GM18498 (cell line): ENCODE measurements around the gene ARSD.
"Not testable (repeated sequence)": the region's sequence is repeated elsewhere in the genome, so short reads cannot be mapped to it uniquely, and the experiment has no call there.

ENCODE experiments used
- ATAC-seq: cut with Tn5 transposase; IDR thresholded peaks from one replicate; pipeline ENCODE4 v1.9.1; 2021; ENCODE audit warnings: mild to moderate bottlenecking, moderate library complexity; ENCODE audit not compliant: unreplicated experiment

ARSD gene

DNA sequence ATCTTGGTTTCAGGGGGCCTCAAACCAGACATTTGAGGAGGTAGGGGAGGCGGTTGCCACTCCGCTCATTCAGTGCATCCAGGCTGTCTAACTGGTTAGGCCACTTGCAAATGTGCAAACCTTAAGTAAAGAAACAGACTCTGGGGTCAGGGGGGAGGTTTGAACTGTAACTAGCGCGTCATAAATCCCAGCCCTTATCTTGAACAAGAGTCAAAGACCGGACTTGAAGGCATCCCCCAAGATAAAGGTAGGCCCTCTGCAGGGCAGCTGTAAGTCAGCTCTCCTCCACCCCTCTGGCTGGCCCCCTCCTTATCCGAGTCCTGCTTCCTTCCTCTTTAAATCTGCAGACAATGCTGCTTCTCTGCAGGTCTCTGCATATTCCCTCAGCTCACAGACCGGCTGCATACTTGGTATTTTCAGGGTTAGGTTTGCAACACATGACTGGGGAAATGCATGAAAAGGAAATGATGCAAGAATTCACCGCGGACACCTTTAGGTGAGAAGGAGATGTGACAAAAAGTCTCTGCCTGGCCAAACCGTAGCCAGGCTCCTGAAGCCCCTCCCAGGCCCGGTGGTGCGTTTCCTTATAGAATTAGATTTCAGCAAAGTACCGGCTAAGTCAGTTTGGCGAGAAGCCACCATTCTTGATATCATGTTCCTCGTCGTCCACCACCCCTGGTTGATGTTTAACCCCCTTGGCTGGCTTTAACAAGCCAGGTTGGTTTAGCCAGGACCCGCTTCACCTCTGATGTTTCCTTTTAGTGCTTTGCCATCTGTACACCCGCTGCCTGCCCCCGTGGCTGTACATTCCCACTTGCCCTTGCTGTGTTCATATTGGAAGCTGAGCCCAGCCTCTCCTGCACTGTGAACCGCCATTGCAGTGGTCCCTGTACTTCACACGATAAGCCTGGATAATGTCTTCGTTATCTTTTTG lies 31.2 kb downstream of the ARSD start:
- ATAC-seq, result peak; percentile 48

DNA sequence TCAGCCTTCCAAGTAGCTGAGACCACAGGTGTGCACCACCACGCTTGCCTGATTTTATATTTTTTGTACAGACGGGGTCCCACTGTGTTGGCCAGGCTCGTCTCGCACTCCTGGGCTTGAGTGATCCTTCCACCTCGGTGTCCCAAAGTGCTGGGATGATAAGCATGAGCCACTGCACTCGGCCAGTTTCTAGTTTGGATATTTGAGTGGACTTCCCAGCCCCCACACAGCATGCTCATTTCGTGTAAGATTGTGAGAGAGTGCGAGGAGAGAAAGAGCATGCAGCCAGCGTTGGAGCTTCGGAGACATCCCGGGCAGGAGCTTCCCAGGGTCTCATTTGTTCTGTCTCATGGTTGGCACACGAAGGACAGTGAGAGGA lies 31.8 kb downstream of the ARSD start:
- no peak for ATAC-seq

DNA sequence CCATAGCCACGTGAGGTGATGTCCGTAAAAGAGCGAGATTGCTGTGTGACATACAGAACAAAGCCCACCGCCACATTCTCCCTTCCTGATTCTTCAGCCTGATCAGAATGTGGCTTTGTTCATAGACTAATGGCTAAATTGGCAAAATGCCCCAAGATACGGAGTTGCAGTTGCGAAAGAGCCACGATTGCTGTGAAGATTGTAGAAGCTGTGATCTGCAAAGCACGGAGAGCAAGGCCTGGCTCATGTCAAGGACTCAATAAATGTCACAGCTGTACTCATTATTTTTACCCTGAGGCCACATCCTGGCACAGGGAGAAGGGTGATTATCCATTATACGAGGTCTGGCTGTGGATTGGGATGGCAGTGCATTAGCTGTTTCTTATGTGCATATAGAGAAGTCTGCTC lies 34.2 kb downstream of the ARSD start:
- no peak for ATAC-seq

DNA sequence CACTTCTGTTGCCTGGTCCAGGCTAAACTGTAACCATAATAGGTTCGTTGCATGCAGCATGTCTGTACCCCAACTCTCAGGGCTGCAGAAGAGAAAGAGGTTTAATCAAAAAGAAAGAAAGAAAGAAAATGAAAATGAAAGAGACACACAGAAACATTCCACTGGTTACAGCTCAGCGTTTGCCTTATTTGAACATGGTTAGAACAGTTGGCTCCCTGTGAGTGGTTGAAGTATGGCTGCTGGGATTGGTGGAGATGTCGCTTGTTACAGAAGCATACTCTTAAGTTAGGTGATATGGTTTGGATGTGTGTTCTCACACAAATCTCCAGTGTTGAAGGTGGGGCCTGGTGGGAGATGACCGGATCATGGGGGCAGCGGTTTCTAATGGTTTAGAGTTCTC lies 36.3 kb downstream of the ARSD start:
- ATAC-seq, result no peak

DNA sequence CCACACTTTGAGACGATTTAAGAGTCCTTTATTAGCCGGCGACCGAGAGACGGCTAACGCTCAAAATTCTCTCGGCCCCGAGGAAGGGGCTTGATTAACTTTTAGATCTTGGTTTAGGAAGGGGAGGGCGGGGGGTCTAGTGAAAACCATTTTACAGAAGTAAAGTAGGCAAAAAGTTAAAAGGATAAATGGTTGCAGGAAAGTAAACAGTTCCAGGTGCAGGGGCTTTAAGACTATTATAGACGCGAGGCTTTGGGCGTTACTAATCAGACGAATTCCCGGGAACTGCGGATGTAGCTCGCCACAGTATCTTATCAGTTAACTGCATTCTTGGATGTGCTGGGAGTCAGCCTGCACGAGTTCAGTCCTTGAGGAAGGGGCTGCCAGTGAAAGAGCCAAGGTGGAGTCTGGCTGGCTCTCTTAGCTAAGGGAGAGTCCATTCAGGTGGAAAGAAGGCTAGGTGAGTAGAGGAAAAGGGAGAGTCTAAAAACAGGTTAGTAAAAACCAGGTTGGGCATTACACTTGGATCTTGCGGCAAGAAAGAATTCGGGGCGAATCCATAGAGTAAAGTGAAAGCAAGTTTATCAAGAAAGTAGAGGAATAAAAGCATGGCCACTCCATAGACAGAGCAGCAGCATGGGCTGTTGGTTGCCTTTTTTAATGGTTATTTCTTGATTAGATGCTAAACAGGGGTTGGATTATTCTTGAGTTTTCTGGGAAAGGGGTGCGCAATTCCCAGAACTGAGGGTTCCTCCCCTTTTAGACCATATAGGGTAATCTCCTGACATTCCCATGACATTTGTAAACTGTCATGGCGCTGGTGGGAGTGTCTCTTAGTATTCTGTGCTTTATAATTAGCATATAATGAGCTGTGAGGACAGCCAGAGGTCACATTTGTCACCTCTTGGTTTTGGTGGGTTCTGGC lies 38.3 kb downstream of the ARSD start:
- not testable (repeated sequence) for ATAC-seq

DNA sequence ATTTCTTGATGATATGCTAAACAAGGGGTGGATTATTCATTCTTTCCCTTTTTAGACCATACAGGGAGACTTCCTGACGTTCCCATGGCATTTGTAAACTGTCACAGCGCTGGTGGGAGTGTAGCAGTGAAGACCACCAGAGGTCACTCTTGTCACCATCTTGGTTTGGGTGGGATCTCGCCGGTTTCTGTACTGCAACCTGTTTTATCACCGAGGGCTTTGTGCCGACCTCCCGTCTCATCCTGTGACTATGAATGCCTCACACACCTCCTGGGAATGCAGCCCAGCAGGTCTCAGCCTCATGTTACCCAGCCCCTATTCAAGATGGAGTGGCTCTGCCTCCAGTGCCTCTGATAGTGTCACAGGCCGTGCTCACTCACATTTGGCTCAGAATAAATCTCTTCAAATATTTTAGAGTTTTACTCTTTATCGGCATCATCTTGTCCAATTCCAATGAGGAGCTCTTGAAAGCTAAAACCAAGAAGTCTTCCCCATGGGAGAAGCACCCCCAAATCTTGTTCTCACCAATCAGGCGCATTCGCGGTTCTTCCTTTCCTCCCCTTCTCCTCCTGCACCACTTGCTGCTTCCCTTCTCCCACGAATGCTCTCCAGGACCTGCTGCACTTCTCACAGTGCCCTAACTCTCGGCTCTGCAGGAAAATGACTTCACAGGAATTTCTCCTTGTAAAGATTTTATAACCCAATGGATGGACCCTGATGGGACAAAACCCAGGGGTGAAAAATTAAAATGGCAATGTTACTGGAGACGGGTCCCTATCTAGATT lies 39.2 kb downstream of the ARSD start:
- not testable (repeated sequence) for ATAC-seq

DNA sequence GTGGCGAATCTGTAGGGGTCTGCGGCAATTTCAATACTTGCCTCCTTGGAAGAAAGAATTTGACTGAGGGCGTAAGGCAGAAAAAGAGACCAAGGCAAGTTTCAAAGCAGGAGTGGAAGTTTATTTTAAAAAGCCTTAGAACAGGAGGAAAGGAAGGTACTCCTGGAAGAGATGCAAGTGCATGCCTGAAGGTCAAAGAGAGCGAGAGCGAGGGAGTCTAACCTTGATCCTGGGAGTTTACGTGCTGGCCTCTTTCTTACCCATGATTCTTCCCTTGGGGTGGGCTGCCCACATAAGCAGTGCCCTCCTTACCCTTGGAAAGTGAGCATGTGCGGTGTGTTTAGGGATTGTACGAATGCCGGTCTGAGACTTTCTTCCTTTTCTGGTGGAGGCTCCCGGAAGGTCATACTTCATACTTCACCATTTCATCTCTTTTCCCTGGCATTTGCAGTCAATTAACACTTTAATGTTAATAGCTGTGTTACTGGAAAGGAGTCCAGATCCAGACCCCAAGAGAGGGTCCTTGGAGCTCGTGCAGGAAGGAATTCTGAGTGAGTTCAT lies 40.0 kb downstream of the ARSD start:
- ATAC-seq, result no peak

DNA sequence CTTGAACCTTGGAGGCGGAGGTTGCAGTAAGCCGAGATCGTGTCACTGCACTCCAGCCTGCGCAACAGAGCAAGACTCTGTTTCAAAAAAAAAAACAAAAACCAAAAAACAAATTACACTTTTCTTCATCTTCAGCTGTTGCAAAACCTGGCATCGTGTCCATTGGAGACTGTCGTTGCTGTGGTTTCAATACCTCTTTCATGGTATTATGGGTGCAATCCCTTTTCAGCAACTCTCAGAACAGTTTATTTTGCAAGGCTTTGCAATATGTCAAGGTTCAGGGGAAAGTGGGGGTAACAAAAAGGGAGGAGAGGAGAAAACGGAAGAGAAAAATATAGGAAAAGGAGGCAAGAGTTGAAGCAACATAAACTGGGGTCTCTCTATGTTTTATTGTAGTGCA lies 40.8 kb downstream of the ARSD start:
- ATAC-seq, result no peak

DNA sequence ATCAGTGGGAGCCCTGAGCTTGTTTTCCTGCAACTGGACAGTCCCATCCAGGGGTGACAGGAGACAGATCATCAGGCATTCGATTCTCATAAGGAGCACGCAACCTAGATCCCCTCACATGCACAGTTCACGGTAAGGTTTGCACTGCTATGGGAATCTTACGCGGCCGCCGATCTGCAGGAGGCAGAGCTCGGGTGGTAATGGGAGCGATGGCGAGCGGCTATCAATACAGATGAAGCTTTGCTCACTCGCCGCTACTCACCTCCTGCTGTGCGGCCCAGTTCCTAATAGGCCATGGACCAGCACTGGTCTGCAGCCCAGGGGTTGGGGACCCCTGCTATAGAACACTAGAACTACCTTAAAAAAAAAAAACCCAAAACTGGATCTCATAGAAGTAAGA lies 45.4 kb downstream of the ARSD start:
- no peak for ATAC-seq

DNA sequence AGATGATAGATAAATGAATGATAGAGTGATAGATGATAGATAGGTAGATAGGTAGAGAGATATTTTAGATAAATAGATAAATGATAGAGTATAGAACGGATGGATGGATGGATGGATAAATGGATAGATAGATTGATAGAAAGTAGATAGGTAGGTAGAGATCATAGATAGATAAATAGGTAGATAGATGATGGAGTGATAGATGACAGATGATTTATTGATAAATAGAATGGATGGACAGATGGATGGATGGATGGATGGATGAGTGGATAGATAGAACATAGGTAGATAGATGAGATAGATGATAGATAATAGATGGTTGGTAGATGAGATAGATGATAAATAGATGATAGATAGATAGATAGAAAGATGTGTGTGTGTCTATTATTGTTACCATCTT lies 49.5 kb downstream of the ARSD start:
- ATAC-seq, result no peak

DNA sequence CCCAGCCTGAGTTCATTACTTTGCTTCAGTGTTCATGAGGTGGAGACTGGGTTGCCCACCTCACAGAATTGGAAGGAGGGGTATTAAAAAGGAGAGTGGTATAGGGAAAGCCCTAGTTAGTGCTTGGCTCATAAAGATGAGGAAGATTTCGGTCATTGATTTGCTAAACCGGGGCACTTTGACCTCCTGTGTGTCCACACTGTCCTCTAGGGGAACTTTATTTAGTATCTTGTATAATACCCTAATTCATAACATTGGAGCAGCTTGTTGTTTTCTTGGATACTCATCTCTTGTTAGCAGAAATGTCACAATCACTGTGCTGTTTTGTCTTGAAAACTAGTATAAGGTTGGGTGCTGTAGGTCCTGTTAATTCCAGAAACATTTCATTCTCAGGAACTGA lies 50.6 kb downstream of the ARSD start:
- ATAC-seq, result no peak

DNA sequence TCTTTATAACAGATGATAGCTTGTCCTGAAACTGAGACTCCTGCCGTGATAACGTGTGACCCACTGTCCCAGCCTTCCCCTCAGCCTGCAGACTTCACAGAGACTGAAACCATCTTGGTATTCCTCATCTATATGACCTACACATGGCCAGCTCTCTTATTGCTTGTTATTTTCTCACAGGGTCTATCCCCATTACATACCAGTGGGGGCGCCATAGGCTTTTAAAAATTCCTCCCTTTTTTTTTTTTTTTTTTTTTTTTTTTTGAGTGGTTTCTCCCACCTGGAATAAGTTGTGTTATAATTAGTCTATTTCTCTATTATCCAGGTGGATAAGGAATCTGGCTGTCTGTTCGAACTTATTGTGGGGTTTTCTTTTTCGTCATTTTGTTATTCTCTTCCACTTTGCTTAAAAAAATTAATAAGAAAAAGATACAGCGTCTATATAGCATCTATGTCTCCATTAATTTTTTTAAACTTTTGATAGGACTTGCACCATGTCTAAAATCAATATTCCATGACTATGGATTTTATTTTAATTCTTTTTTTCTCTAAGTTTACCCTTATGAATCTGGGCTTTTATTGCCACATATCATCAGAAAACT lies 53.2 kb downstream of the ARSD start:
- no peak for ATAC-seq

DNA sequence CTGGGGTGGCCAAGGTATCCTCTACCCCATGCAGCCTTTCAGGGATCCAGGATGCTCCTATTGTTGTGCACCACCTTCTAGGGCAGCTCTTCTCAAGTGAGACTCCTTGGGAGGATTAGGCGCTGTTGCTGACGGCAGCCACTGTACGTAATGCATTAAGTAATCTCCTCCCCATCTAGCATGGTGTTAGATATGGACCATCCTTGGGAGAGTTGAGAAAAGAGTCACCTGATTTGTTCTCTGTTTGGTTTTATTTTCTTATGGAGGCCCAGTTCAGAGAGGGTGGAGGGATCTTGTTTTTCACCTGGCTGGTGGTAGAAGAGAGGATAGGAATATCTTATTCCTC lies 54.0 kb downstream of the ARSD start:
- no peak for ATAC-seq

DNA sequence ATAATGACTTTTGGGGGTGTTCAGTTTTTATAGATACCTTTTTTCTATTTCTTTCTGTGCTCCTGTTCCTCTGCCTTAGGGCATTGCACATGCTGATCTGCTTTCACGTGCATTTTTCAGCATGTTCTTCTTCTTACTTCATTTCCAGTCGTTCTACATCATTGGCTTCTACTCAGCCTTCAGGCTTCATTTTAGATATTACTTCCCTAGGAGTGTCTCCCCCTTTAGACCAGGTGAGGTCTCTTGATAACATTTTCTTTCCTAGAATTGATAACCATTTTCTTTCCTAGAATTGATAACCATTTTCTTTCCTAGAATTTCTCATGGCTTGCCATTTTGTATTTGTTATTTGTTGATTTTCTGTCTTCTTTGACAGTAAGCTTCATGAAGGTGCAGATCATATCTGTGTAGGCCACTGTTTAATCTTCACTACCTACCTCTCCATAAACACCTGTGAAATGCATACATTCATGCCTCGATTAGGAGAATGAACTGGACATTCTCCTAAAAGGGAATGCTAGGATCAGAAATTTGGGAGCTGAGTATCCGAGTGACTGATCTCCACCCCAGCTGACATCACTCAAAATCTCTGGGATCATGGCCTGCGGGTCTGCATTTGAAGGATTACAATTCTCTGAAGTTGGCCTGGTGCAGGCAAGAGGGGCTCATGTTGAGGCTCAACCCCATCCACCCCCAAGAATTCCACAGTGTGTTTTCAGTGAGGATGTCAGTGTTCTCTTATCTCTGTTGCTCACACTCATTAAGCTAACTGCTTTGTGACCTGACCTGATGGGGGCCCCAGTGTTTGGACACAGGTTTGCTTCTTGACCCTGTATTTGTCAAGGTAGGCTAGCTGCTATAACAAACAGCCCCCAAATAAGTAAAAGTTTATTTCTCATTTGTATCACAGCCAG lies 54.7 kb downstream of the ARSD start:
- no peak for ATAC-seq

DNA sequence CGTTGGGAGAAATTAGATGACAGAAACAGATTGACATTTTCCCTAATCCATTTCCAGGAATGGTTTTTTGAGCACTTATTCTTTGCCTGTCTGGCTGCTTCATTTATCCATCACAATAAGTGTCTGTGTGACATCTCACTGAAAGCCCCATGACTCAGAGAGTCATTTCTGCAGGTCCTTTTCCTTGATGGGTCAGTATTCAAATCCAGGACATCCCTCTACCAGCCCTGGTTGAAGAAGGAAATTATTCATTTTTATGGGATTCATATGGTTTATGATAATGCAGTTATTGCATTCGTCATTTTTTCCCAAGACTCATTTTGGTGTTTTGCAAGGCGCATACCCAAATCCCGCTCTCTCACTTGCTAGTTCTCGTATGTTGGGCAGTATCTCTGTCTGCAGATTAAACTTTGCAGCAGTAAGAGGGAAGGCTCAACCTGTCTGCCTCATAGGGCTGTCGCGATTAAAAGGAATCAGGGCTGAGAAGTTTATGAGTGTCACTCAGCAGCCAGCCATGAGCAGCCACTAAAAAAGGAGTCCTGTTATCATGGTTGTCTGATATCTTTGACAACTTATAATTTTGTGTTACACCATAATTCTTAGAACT lies 56.4 kb downstream of the ARSD start:
- ATAC-seq, result no peak

DNA sequence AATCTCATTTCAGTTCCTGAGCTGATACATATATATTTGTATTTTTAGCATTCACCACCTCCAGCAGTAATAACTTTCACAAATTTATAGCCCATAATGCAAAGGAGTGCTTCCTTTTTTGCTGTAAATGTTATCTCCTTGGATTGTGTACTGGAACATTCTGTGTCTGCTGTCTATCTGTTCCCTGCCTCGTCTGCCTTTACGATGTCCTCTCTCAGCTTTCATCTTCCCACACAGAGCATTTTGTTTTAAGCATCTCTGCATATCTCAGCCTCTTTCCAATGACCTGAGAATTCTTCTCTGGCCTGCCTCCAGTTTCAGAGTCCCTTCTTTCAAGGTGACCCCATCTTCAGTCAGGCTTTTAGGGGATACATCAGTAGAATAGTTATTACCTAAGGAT lies 57.3 kb downstream of the ARSD start:
- ATAC-seq, result no peak

DNA sequence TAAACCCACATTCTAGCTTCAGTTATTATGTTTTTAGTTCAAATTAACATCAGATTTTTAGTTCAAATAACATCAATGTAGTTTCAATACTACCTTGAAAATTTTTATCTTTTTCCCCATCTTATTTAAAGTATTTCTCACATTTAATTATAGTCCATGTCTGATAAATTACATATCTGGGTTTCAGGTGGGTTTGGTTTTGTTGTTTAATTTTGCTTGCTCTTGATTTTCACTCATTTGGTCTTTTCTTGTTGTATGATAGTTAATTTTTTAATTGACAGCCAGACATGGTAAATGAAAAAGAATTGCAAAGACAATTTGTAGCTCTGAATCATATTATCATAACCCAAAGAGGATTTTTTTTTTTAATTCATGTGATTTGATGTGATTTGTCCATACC lies 58.5 kb downstream of the ARSD start:
- ATAC-seq, result no peak

DNA sequence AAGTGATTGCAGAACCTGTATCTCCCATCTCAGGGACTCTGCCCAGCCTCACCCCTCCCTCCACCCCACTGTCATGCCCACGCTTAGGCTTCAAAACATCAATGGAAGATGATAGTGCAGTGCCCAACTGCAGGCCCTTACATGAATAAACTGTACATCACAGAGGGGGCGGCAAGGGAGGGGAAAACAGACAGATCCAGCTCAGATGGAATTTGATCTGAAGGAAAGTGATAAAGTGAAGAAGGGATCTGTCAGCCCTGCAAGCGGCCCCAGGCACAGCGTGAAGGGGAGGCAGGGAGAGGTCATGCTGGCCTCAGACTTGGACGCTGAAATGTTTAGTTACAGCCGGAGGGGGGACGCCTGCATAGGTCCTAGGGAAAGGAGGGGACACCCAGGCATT lies 61.9 kb downstream of the ARSD start:
- no peak for ATAC-seq

DNA sequence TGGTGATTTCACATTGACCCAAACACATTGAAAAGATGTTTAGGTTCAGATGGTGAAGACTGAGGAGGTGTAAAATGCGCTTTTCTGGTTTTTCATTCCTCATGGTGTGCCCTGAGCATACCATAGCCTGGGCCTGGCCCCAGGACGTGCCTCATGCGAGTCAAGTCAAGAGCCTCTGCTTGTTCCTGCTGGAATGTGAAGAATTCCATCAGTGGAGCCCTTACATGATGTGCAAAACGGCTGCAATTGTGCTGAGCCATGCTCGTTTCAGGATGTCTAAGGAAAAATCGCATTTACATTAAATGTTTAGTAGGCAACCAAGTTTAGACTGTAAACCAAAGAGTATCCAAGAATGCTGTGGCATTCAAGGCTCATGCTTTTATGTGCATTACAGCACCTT lies 65.5 kb downstream of the ARSD start:
- ATAC-seq, result no peak
